Prostate gland (tissue), 2 donors: Measurements from ENCODE around the gene CHST10.

Experiments
- POLR2AphosphoS5 ChIP-seq: sonication (generic); formaldehyde crosslinking; IDR thresholded peaks from one replicate; pipeline ENCODE4 v1.6.1; 2017; ENCODE audit warnings: antibody characterized with exemption
- TF ChIP-seq, protein P1 (sequence below), 4 experiments: fragments of 200-600 bp in 2 of 4; fragments of 450-650 bp in 2 of 4; sonication (generic) in 2 of 4; IDR thresholded peaks; 1 replicate in 3 of 4; 2 replicates in 1 of 4; pipeline ENCODE4 v1.5.1; 2016 to 2019; ENCODE audit warnings: antibody characterized with exemption in 4 of 4, mild to moderate bottlenecking in 2 of 4, moderate library complexity in 2 of 4

DNA sequence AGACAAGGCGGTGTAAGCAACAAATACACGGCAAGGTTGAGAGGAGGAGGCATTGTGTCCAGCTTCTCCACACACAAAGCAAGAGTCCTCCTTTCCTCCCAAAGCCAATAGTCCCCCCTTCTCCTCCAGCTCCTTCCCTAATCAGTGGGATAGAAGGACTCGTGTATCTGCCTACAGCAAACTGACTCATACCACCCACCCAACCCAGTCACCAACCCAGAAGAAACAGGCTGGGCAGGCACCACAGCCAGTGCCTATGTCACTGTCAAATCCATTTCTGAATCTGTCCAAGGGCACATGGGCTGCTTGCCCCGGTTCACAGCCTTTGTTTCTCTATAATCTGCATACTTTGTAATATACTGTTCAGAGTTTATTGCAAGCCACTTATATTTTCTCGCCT, 33.6 kb upstream of the CHST10 start:
- TF ChIP-seq, protein P1, sequence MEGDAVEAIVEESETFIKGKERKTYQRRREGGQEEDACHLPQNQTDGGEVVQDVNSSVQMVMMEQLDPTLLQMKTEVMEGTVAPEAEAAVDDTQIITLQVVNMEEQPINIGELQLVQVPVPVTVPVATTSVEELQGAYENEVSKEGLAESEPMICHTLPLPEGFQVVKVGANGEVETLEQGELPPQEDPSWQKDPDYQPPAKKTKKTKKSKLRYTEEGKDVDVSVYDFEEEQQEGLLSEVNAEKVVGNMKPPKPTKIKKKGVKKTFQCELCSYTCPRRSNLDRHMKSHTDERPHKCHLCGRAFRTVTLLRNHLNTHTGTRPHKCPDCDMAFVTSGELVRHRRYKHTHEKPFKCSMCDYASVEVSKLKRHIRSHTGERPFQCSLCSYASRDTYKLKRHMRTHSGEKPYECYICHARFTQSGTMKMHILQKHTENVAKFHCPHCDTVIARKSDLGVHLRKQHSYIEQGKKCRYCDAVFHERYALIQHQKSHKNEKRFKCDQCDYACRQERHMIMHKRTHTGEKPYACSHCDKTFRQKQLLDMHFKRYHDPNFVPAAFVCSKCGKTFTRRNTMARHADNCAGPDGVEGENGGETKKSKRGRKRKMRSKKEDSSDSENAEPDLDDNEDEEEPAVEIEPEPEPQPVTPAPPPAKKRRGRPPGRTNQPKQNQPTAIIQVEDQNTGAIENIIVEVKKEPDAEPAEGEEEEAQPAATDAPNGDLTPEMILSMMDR (IDR thresholded peaks at IDR 0.05) = no peak
- TF ChIP-seq POLR2AphosphoS5 = no peak
